HG02763 (cell line): ENCODE results near the gene BCL11B.

Experiments used
- ATAC-seq: cut with Tn5 transposase; IDR thresholded peaks from one replicate; pipeline ENCODE4 v1.9.1; 2021; ENCODE audit warnings: mild to moderate bottlenecking, moderate library complexity; ENCODE audit not compliant: unreplicated experiment

The BCL11B gene

DNA sequence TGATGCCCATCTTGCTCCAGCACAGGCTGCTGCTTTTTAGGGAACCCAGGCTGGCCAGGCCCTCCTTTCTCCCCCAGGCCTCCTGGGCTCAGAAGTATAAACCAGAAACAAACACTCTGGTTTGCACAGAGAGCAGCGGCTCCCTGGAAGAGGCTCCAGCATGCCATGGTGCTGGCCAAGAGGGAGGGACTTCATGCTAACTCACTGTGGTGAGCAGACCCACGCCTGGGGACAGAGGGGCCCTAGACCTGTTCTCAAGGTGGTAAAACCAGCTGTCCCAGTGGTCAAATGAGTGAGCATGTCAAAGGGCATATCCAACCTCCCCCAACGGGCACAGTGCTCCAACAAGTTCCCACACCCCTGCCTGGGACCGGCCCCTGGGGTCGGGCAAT lies 15.5 kb downstream of the BCL11B start:
- no peak for ATAC-seq

DNA sequence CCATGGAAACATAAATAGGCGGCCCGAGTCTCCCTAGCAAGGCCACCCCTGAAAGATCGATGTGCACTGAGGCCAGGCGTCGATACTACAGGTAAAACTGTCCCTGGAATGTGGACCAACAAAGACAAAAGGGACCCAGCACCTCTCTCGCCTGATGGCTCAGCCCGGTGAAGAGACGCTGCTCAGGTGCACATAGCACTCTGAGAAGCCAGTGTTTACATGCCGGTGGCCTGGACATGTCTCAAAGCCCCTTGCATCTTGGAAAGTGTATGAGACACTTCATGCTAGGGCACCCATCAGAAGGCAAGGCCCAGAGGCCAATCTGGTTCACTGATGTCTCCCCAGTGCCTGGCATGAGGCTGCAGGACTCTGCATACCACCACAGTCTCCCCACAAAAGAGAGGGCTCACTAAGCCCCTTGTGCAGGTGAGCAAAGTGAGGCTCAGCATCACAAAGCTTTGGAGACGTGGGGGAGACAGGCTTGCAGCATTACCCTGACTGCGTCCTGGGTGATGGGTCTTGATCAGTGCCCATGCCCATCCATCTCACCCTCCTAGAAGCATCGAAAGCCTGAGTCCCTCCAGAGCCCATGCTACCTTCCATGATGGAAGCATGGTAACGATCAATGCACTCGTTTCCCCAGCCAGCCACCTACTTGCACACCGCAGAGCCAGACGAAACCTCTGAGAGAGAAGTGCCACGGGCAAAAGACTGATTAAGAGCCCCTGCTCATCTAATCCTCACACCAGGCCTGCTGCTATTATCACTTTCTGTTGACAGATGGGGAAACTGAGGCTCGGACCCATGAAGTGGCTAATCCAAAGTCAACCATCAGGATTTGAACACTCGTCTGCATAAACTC lies 16.1 kb downstream of the BCL11B start:
- ATAC-seq, result no peak

DNA sequence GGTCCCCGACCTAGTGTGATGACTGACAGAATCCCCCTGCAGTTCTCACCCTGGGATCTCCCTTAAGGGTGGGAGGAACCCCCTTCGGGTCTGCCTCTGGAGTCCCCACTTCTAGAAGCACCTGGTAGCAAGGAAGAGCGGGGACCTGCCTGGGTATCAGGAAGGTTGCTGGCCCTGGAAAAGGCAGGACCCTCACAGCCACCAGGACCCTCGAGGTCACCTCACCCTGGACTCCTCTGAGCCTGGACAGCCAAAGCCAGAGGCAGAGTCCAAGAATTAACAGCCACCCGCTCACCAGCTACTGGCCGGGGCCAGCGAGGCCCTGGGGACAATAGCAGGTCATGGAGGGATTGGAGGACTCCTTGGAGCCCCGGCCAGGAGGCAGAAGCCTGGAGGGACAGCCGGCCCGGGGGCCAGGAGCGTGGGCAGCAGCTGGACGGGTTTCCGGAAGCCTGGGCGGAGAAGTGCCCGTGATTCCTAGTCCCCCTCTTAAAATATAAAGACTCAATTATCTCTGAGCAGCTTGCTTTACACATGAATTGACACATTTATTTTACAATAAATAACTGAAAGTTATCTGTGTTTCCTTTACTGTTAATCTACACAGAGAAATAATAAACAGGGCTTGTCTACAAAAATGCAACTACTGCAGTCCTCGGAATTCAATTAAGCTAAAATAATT lies 17.5 kb downstream of the BCL11B start:
- no peak for ATAC-seq

DNA sequence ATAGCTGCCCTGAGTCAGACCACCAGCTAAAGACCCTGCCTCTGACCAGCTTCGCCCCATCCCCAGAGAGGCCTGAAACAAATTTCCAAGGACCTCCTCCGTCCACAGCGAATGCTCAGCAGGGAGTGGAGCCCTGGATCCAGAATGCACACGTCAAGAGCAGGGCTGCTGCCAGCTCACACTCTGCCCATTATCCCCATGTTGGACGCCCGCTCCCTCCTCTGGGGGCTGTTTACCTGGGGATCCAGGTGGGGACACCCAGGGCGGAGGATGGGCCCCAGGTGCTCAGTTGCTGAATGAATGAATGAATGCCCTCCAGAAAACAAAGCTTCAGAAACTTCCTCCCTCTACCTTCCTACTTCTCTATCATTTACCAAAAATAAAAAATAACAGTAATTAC lies 18.1 kb downstream of the BCL11B start:
- no peak for ATAC-seq

DNA sequence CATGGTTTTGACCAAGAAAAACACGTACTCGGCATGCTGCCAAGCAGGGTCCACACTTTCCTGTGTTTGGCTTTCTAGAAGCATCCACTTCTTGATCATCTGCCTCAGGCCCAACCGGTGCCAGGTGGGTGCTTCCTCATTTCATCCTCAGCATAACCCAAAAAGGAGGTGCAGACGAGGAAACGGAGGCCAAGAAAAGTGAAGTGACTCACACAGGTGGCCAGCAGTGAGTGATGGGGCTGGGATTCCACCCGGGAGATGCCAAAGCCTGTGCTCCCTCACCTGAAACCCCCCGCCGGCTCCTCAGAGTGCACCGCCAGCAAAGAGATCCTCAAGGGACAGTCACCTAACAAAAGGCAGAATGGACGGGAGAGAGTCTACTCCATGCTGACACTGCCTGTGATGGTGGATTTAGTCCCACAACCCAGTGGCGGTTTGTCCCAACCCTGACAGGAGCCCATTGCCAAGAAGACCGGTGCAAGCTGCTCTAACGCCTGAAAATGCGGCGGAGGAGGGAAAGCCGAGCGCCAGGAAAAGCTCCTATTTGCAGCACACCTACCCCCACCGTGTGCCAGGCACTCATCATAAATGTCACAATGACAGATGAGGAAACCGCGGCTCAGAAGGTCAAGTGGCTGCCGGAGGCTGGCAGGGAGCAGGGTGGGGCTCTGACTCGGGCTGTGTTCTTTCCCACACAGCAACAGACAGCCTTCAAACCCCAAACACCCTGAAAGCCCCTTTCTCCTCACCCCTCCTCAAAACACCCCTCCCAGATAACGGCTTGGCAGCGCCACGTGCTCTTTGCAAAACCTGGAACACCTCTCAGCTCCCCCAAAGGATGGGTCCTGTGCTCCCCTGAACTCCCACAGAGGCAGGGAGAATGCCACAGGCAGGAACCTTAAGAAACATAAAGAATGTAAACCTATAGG lies 18.8 kb downstream of the BCL11B start:
- no peak for ATAC-seq

DNA sequence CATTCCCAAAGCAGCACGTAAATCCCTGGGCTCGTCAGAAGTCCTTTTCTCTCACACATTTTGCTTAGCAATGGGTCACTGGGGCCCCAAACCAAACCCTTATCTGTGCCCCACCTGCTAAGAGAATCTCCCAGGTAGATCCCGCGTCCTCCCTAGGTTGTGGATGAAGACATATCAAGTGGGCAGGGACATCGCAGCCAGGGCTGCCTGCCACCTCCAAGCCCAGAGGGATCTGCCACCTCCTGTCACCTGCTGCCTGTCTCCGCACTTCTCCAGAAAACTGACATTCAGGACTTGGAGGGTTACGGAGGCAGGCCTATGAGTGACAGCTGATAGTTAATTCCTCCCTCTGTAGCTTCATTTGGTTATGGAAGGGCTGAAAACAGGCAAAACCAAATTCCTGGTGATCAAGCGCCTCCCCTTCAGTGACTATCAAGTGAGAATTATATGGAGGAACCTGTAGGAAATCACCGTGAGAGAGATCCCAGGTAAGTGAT lies 19.5 kb downstream of the BCL11B start:
- ATAC-seq, result no peak

DNA sequence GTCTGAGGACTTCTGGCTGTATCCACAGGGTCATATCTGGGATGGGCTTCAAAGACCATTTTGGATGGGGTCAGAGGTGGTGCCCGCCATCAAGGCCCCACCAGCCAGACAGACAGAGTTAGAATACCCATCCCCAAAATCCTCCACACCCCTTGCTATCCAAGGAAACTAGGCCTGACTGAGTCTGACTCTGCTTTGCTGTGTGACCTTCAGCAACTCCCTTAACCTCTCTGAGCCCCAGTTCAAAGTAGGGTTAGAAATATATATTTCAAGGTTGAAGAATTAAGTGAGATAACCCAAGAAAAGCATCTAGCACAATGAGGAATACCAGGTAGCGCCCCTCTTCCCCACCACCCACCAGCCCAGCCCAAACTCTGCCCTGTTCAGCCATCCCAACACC lies 20.3 kb downstream of the BCL11B start:
- no peak for ATAC-seq

DNA sequence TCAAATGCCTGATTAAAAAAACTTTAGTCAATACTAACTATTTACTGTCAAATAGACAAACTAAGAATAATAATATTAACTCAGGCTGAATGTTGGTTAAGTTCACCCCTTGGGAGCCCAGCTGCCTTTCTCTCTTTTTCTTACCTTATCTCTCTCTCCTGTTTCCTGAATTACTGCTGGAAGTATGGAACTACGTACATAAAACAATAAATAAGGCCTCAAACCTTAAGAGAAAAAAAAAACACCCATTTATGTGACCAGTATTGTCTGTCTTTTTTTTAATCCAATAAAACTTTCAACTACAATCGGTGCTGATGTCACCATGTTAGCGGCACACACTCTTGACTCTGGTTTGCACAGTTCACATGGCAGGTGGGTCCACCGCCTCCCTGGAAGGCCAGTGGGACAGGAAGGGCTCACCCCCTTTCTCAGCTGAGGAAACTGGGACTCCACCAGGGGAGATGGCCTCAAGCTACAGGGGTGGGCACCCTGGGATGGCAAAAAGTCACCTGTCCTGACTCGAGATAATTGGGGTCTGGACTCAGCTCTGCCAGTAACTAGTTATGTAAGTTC lies 21.3 kb downstream of the BCL11B start:
- no peak for ATAC-seq

DNA sequence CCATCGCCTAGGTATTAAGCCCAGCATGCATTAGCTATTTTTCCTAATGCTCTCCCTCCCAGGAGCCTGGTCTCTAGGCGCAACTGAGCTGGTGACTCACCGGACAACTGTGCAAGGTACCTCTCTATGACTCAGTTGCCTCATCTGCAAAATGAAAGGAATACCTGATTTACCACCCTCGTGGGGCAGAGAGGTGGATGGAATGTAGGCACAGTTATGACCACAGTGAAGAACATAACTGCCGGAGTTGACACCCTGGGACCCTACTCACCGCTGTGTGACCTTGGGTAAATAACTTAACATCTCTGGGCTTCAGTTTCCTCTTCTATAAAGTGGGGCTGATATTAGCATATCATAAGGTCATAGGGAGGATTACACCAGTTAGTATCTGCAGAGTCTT lies 22.6 kb downstream of the BCL11B start:
- no peak for ATAC-seq

DNA sequence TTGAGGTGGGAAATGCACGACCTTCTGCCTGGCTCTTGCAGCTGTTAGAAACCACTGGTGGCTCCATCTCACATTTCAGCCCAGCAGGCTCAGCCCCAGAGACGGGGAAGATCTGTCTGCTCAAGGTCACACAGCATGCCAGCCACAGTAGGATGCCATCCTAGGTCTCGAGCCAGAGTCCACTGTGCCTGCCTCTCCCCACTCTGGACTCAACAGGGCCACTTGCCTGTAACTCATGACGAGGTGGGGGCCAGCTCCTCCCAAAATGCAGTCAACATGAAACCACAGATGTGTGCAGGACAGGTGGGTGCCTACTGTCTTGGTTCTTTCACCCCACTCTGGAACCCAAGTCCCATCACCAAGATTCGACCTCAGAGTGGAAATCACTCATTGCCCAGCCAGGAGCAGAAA lies 23.2 kb downstream of the BCL11B start:
- no peak for ATAC-seq

DNA sequence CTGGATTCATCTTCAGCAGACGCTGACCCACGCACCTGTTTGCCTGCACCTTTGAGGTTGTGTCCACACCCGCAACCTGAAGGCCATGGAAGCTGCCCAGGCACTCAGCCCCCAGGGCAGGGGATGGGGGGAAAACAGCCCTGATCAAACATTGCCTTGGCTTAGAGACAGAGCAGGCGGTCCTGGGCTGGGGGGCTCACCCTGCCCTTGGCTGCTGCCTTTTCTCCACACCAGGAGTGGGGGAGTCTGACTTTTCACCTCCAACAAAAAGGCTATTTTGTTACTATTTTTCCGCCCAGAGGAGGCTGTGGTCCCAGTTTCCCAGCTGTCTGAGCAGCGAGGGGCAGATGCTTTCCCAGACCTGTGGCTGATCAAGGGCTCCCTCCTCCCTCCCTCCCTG lies 24.2 kb downstream of the BCL11B start:
- no peak for ATAC-seq

DNA sequence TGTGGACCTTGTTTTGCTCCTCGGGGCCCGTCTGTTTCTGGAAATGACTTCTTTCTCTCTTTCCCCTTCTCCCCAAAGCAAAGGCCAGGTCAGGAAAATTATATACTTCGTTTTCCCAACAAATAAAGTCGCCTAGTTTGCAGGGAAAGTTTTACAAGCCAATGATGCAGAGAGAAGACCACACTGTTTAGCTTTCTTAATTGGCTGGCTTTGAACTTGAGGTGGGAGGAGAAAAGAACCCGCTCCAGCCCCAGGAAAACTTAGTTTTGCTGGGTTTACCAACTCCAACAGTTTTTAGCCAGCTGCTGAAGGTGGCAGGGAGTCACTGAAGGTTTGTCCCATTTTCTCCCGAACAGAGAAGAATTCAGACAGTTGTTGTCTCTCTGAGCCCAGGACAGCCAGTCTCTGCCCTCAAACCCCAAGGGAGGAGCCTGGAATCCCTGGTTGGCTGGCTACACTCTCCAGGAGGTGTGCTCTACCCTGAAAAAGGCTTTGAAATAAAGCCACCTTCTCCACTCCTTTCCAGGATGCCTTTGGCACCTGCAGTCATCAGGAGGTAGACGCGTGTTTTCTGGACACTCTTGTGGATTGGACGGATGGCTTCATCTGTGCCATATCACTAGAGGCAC lies 24.8 kb downstream of the BCL11B start:
- no peak for ATAC-seq

DNA sequence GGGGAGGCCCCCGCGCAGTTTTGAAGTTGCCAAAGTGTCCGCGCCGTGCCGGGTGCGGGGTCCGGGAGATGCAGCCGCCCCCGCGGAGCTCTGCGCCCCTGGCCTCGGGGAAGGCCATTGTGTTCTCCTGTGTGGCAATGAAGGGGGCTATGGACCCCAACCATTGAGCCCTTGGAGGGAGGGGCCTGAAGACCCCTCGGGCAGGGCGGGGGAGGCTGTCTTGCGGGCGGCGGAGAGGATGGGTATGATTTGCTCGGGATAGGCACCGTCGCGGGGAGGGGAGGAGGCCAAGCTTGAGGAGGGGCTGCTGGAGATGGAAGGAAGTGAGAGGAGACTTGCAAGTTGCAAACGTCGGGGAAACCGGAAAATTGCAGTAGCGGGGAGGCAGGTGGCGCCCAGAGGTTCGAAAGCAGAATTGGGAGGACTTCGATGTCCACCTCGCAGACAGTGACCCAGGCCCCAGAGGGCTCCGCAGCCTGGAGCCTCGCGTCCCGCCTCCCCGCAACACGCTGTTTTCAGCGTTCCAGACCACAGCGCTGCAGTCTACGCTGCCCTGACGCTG lies 25.4 kb downstream of the BCL11B start:
- ATAC-seq, result no peak

DNA sequence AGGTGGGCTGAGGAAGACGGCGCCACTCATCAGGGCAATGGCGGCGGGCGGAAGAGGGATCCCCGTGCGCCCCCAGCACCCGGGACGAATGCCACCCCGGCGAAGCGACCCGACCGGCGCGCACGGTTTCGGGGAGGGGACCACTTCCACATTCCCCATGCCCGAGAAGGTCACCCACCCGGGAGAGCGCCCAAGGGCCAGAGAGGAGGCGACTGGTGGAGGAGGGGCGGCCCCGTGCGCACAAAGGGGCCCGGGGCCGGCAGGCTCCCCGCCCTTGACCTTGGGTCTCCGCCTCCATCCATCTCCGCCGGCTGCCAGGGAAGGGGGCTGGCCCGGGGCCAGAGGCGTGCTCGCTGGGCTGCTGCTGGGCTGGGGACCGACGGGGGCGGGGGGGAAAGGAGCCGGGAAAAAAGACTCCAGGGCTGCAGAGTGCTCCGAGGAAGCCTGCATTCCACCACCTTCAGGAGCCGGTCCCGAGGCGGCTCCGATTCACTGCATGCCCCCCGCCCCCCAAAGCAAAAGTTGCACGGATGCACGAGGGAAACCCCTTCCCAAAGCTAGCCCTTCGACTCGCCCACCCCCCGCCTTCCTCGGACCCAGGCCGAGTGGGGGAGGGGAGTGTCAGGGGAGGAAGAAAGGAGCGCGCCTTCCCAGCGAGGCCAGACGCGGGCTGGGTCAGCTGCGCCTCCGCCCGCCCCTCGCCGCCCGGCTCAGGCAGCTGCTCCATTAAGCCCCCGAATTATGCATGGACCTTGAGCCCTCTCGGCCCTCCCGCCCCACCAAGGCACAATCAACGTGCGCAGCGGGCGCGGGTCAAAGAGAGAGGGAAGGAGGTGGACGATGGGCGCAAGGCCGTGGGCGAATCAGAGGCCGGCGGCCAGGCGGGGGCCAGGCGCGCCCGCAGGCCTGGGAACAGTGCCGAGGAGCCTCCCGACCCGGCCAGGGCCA lies 26.2 kb downstream of the BCL11B start:
- no peak for ATAC-seq

DNA sequence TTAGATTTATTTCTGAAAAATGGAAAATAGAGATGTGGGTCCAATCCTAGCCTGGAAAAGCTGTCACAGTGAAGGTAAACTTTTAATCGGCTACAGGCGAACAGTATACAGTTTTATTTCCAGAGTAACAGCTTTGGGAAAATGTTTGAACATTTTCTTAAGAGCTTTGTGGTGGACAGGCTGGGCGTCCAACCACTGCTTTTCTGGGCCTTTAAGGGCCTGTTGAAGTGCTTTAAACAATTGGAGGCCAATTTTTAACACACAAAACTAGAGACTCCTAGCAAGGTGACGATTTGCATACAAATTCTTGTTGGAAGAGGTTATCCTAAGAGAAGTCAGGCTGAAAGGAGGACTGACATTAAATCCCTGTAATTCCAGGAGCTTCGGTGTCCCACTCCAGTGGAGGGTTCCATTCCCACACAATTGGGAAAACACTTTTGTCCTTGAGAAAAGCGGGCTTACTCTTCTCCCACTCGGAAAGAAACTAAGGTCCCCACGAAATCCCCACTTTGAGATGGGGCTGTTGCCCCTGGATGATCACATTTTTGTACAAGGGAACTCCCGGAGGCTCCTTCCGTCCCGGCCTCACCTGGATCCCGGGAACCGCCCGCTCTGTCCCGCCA lies 26.9 kb downstream of the BCL11B start:
- no peak for ATAC-seq

DNA sequence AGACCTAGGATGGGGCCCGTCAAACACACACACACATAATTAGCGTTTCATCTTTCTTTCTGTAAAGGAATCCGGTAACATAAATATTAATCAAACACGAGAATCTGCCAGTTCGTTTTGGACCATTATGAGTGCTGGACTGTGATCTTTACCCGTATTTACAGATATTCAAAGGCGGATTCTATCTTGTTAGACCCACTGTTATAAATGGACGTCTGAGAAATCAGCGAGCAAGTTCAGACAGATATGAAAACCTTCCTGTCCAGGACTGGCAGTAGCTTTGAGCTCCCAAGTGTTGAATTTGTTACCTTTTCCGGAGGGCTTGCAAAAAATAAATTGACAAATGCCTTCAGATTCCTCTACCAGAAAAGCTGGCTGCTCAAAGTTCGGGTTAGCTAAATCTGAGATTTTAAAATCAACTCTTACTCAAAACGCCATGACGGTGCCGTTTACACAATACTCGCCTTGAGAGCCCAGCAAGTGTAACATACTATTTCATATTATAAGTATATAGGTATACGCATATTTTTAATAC lies 27.6 kb downstream of the BCL11B start:
- ATAC-seq, result no peak

DNA sequence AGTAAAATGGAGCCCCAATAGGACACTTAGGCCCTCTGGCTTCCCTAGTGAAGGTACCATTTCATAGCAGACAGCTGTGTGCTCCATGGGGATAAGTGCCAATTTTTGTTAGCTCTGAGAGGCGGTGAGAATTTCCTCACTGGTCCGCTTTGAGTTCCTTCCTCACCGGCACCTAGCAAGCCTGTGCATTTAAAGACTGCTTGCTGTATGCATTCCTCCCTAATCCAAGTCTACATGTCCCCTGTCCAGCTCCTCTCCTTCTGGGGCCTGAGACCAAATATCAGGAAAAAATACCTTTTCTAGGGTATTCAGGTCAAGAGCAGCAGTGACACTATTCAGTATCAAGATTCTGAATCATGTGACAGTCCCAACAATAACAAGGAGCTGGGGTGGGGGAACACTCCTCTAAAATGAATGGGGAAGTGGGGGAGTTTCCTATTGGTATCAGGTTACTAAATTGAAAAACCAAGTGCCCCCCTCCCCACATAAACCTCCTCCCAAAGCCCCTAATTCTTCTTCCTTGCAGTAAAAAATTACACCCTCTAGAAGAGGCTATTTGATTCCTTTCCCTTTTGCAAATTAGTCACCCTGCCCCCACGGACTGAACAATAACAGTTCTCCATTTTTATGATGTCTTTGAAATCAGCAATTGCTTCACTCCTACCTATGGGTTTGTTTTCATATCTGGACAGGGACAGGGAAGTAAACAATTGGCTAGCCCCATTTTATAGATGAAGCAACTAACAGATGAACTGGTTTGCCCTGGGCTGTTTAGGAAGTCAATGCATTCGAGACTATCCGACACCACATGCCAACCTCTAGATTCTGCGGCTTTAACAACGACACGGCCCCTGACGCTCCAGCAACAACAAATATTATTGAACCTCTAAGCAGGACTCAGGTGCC lies 28.9 kb downstream of the BCL11B start:
- ATAC-seq, result no peak
